Stimulated activated CD4-positive, alpha-beta T cell treated with anti-CD3 and anti-CD28 coated beads, Interleukin-1b, Interleukin-23, amount 100 ng/mL, for 1 hour (primary cell): Measurements from ENCODE around the gene UBTD1.

Experiments used
- DNase-seq, 2 donors: peaks; one replicate each; pipeline ENCODE4 v3.0.0-alpha.2; 2020; ENCODE audit warnings: low read depth in 2 of 2

UBTD1 gene

DNA sequence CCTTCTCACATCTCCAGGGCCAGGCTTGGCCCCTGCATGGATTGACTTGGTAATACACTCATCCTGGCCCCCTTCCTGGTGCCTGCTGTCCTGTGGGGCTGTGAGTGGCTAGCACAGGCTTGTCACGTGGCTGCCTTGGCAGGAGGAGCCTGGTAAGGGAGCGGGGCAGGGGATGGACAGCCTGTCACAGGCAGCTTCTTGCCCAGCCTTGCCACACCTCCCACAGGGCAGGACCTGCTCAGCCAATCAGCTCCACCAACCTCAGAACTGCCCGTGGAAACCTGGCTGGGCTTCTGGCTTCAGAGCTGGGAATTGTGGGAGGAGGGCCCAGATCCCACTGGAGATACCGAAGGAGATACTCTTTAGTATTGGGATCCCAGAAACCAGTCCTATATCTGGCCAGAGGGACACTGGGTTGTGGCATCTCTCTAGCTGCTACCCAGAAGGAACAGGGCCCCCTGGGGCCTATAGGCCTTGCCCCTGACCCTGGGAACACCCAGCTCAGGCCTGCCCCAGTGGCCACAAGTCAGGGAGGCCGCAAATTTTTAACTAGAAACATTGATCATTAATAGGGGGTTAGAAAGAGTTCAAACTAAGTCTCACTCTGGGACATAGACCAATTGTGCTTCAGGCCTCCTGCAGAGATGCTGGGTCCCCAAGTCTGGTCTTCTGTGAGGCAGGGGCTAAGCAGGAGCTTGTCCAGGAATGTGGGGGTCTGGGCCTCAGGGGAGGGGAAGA is 85.5 kb downstream of the UBTD1 start, which contains the start of gene HOGA1:
Gene HOGA1 (plus strand): TSS at position 330 of the 738 bp plus-strand sequence. CDS start 315 bp downstream, at position 645.
- DNase-seq, result no peak

DNA sequence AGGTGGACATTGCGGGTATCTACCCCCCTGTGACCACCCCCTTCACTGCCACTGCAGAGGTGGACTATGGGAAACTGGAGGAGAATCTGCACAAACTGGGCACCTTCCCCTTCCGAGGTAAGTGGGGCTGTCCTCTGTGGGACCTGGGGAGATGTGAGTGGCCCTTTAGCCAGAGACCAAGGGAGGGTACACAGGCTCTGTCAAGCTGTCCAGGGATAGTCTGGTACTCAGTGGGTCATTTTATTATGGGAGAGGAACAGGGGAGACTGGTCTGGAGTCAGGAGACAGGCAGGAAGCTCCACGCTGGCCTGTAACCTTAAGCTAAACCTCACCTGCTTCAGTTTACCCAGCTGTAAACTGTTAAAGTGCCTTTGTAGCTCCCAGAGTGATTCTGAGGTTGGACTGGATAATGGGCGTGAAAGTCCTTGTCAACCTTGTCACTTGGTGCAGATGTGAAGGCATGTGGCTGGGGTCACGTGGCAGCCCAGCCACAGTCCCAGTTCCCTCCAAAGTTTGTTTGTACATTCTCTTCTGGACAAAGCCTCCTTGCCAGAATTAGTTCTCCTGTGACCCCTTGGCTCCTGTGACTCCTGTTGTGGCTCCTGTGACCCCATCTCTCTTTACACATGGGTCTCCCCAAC is 86.2 kb downstream of the UBTD1 start:
- DNase-seq, result no peak

DNA sequence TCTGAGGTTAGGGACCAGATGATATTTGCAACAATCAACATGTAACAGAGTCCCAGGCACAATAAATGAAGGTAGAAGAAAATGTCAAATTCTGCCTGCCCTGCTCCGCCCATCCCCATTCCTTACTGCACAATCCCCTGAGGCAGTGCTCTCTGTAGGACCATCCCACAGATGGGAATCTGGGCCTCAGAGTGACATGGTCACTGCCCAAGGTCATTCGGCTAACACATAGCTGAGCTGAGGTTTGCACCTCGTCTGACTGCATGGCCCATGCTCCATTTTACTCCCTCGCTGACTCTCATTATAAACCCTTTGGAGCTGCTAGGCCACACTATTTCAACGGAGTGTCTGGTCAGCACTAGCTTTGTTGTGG is 86.7 kb downstream of the UBTD1 start:
- DNase-seq, result no peak

DNA sequence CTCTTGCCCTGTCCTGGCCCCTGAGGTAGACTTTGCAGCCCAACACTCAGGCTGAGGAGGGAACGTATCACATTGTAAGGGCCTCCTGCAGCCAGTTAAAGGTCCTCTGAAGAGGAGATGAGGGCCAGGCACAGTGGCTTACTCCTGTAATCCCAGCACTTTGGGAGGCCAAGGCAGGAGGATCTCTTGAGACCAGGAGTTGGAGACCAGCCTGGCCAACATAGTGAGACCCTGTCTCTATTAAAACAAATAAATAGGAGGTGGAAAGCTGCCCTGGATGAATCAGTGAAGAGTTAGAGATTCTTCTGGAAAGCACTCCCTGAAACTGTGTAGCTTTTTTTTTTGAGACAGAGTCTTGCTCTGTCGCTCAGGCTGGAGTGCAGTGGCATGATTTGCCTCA is 88.5 kb downstream of the UBTD1 start:
- no peak for DNase-seq

DNA sequence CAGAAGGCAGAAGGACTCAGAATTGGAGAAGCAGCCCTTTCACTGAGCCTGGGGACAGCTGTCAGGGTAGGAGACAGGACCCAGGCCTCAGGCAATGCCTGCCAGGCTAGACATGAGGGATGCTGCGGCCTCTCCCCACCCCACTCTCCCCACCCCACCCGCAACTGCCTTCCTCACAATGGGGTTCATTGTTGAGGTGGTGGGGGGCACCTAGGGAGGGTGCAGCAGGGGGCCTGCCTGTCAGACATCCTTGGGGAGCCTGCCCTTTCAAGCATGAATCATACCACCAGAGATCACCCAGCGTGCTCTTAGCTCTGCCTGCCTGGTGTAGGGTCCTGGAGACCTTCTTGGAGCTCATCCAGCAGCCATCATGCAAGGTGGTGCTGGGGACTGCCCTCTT is 90.8 kb downstream of the UBTD1 start, which contains the start of gene C10orf62:
Gene C10orf62 (plus strand): TSS at position 243 of the 400 bp plus-strand sequence. CDS start 177 bp downstream, outside the sequence.
- DNase-seq, result no peak

DNA sequence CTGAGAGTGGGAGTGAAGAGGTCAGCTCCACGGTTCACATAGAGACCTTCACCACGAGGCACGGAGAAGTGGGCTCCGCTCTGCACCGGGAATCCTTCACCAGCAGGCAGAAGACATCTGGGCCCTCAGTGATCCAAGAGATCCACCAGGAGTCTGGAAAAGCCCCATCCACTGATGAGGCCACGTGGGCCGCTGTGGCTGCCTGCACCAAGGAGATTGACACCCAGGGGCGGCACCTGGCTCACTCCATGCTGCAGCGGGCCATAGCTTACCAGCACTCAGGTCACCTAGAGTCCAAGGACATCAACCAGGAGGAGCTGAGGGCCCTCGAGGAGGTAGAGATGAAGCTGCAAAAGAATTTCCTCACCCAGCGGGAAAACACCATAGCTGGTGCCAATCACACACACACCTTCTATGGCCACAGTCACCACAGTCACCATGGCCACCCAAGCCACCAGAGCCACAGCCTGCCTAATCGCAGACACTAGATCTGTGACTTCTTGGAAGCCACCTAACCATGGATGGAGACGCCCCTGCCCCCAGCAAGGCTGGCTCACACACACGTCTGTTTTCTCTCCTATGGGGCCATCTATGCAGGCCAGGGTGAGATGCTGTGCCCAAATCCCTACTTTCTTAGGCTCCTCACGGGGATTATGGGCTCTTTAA is 91.5 kb downstream of the UBTD1 start:
- no peak for DNase-seq

DNA sequence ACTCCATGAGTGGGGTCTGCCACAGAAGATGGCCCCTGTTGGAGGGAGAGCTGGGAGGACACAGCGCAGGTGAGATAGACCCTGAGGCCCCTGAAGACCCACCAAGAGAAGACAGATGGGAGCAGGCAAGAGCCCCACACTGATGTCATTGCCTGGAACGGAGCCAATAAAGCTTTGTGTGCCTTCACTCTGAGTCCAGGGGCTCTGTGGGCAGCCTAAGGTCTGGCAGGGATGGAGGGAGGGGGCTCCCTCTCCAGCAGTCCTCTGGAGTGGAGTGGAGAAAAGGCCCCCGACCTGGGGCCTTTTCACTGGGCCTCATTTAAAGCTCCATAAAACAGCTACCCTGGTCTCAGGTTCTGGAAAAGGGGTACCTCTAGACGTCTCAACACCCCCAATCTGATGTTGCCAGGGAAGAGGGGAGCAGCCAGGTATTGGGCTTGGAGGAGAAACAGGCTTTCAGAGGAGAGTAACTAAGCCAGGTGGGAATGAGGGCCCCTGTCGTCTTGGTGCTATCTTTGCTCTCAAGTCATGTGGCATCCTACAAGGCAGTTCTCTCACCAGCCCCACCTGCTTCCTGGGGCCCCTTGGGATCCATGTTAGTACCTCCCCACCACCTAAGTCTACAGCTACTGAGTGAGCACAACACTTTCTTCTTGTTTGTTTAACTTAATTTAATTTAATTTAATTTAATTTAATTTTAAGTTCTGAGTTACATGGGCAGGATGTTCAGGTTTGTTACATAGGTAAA is 92.2 kb downstream of the UBTD1 start:
- DNase-seq, result no peak

DNA sequence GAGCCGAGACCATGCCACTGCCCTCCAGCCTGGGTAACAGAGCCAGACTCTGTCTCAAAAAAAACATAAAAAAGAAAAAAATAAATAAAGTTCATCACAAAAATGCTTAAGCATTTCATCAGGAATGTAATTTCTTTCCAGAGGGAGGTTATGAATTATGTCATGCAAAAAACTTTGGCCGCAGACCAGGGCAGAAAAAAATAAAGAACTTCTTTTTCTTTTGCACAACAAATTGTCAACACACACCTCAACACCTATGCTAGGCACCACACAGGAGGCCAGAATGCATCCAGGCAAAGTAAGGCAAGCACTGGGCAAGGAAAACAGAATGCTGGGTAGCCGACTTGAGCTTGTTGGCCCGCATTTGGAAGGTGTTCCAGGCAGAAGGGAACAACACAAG is 94.7 kb downstream of the UBTD1 start:
- DNase-seq, result no peak

DNA sequence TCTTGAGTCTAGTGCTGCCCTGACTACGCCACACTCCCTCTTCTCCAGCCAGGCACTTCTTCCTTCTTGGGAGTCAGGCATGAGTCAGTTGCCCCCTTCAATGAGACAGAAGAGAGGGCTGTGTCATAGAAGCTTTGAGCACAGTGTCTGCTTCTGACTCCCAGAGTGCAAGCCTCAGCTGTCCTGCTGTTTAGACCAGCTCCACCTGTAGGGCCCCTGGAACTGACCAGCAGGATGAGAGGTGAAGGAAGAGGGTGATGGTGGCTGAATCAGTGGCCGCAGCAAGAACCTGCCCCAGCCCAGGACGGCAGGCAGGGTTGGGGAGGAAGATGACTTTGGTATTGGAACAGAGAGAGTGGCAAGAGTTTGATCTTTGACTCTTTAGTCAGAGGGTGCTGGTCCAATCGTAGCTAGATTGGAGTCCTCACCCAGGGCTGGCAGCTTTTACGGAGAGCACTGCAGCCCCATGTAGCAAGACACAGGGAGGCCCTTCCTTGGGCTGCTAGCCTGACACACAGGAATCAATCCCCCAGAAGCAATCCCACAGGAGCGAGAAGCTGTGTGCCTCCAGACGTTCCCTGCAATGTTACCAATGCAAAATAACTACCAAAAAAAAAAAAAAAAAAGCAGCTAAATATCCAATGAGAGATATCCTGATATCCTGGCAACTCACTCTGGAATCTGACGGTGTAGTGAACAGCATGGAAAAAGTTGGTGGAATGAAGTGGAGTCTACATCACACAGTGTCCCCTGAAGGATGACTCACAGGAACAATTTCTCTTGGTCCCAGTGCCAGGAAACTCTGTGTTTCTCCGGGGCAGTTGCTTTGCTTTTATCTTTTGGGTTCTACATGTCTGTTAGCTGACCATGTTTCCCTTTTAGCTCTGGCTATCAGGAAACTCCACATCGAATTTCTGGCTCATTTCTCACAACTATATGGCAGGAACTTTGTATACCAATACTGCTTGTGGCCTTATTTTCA is 97.7 kb downstream of the UBTD1 start:
- DNase-seq, result no peak

DNA sequence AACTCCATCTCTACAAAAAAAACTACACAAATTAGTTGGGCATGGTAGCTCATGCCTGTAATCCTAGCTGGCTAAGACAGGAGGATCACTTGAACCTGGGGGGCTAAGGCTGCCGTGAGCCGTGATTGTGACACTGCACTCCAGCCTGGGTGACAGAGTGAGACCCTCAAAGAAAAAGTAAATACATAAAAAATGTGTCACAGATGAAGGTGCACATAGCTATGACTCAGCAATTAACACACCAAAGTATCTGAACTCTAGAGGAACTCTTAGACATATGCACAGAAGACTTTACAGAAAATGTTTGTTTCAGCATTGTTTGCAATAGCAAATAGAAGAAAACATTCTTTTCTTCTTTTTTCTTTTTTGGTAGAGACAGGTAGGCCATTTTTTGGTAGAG is 99.1 kb downstream of the UBTD1 start:
- DNase-seq, result no peak

DNA sequence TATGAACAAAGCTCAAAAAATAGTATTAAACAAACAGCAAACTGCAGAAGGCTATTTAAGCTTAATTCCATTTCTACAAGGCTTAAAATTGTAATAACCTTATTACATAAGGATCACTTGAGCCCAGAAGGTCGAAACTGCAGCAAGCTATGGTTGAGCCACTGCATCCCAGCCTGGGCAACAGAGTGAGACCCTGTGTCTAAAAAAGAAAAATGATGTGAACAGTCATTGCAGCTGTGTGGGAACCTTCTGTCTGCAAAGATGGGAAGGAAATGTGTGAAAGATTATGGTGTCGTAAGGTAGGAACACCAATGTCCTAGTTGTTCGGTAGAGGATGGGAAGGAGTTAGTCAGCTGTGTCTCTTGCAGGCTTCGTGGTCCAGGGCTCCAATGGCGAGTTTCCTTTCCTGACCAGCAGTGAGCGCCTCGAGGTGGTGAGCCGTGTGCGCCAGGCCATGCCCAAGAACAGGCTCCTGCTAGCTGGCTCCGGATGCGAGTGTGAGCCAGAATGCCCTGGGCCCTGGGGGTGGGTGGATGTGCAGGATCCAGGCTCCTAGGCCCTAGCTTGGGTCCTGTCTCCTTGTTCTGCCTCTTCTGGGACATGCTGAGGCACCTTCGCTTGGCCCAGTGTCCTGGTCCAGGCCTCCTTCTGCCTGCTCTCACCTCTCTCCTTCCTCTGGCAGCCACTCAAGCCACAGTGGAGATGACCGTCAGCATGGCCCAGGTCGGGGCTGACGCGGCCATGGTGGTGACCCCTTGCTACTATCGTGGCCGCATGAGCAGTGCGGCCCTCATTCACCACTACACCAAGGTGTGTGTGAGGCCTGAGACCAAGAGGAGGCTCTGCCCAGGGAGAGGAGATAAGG is 99.9 kb downstream of the UBTD1 start:
- DNase-seq, result no peak

DNA sequence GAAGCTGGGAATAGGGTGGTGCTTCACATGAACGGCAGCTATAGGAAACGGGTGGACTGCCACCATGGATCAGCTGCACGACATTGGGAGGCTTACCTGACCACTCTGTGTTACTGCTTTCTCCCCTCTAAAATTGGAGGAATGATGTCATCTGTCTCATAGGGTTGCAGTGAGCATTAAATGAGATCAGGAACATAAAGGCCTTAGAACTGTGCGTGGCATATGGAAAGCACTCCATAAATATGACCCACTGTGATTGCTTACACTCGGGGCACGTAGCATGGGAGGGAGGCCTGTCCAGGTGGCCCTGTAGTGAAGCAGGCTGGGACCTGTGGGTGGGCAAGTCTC is 100.5 kb downstream of the UBTD1 start:
- DNase-seq, result no peak

DNA sequence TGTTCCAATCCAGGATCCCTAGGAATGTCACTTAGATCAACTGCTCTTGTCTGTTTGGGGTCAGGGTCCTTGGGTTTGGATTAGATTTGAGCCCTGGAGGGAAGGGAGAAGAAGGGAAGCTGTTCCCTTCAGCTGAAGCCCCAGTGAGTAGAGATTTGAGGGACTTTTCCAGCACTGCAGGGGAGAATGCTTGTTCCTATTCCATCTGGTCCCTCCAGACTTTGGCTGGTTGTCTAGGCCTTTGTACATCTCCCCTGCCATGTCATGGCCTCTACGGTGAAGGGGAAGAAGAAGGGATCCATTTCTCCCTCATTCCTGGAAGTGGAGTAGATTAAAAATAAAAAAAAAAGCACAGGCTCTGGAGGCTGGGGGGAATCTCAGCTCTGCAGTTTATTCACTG is 101.9 kb downstream of the UBTD1 start:
- DNase-seq, result no peak

DNA sequence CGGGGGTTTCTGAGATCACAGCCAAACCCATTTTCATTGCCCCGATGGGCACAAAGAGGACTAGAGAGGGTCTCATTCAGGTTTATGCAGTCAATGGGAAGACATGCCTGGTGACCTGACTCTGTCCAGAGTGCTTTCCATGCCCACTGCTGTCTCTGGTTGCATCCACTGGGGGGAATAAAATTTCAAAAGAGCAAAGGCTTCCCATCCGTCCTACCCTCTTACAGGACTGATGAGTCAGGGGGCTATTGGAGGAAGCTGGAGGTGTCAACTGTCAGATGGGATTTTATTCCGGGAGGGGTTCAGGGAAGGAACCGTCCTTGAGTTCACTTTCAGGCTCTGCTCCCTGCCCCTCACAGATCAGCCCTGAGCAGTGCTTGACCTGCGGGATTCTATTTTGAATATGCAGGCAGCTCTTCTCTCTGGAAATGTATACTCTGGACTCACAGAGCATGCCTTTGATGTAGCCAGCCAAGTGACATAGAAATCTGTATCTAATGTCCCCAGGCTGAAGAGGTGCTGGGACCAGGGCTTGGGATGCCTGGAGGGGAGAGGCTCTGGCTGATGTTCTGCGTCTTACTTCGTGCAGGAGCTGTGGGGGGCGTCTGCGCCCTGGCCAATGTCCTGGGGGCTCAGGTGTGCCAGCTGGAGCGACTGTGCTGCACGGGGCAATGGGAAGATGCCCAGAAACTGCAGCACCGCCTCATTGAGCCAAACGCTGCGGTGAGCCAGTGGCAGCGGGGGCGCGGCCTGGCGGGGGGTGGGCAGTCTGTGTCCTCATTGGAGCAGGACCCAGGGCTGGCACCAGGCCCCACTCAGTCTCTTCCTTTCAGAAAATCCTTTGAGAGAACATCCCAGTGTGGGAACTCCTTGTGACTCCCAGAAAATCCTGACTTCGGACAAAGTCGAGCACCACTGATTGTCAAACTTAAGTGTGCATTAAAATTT is 102.8 kb downstream of the UBTD1 start:
- DNase-seq, result no peak

DNA sequence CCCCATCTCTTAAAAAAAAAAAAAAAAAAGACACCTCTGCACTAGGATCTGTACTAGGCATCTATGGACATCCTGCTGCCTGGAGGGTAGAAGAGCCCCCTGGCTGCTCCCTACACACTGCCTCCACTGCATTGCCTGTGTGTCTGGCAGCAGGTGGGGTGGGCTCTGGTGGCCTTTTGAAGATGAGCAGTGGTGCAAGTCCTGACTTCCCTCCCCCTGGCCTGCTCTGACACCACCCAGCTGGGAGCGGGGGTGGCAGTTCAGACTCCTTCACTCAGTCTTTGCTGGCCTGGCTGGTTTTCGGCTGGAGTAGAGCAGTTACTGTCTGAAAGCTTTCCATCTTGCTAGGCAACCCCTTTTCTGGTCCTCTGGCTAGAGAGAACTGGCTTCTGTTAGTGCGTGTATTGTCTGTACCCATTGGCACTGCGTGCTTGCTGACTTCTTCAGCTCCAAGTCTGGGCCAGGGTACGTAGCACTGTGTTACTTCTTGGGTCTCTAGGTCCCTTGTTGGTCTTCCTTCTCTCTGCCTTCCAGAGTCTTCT is 108.4 kb downstream of the UBTD1 start:
- DNase-seq, result no peak

DNA sequence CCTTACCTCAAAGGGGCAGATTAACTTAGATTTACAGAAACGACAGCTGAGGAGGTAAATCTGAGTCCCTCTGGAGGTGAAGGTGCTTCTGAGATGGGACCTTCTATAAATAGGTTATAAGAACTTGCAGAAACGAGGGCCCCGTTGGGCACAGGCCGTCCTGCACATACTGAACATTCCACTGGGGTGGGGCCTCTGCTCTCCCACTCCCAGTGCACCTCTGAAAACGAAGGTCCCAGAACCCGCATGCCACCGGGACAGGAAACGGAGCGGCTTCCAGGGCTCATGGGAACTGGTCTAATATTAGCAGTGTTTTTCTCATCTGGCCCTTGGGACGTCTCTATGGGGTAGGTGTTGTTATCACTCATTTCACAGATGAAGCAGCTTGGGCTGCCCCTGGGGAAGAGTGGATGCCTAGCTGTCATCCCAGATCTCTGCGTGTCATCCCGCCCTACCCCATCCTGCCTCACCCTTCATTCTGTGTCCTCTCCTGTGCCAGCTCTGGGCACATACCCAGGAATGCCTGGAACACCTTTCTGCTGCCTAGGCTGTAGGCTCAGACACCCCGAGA is 110.4 kb downstream of the UBTD1 start:
- DNase-seq, result no peak

DNA sequence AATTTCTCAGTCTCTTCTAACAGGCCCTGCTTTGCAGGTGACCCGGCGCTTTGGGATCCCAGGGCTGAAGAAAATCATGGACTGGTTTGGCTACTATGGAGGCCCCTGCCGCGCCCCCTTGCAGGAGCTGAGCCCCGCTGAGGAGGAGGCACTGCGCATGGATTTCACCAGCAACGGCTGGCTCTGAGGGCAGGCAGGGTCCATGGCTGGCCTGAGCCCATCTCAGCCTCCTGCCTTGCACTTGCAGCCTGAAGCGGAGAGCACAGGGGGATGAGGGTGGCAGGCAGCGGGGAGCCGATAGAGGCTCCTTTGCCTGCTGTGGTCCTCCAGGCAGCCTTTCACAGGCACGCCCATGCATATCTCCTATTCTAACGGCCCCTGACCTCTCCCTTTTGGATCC is 112.7 kb downstream of the UBTD1 start:
- DNase-seq, result no peak

DNA sequence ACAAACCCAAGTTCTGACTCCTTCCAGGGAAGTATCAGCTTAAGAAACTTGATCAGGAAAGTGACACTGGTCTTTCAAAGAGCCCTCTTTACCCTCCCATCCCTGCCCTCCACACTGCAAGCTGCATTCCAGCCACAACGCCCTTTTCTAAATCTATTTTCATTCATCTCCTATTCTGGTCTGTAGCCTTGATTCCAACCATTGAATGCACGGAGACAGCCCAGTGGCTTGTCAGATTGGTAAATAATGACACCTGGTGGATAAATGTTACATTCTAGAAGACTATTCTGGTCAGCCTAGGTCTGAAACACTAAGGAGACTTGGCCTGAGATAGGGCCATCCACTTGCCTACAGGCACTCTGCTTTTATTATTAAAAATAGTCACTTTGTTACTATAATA is 113.7 kb downstream of the UBTD1 start:
- DNase-seq, result no peak
